Ramos (cell line): Measurements from ENCODE around the gene DMAC1.

Experiments used
- in situ Hi-C: fragments of 300-500 bp; cut with MboI; formaldehyde crosslinking; loops from one replicate; pipeline ENCODE4 v1.14.3; 2022; ENCODE audit warnings: low sequenced_read_pairs; ENCODE audit not compliant: unreplicated experiment

Gene DMAC1, protein sequence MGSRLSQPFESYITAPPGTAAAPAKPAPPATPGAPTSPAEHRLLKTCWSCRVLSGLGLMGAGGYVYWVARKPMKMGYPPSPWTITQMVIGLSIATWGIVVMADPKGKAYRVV

DNA sequence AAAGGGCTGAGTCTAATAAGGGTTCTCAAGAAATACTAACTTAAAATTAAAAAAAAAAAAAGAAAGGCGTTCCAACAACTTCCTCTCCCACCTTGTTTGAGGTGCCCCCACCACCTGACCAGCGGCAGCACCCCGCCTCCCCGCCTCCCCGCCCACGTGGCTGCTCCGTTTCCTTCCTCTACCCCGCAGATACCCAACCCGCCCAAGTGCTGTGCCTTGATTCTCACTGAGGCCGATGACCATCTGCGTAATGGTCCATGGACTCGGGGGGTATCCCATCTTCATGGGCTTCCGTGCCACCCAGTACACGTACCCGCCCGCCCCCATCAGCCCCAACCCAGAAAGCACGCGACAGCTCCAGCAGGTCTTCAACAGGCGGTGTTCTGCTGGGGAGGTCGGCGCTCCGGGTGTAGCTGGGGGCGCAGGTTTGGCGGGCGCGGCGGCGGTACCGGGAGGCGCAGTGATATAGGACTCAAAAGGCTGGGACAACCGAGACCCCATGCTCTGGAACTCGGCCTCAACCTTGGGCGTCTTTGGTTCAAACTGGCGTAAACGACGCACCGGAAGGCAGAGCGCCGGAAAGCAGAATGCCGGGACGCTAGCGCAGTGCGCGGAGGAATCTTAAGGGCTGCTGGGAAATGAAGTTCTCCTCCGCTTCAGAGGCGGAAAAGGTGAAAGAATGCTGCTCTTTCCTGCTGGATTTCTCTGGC, at the start of gene DMAC1:
Gene DMAC1 (minus strand): TSS at position 545 of the 710 bp plus-strand sequence. CDS start 44 bp downstream, at position 501.
- in situ Hi-C loops: no loop called here

DNA sequence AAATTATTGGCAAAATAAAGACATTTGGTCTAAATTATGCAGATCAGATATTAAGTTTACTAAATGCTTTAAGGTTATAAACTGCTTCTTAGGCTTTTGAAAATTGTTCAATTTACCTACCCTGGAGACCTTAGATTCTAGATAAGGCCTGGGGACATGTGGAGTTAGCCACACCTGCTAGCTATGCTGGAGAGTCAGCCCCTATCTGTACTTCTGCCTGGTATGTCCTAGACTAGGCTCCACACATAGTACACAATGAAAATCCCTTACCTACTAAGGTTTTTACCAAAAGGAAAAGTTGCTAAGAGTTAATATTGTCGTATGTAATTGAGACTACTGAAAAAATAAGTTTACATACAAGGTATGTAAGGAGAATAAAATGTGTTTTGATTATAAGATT, 49.8 kb upstream of the DMAC1 start:
- in situ Hi-C loops: no loop called here

DNA sequence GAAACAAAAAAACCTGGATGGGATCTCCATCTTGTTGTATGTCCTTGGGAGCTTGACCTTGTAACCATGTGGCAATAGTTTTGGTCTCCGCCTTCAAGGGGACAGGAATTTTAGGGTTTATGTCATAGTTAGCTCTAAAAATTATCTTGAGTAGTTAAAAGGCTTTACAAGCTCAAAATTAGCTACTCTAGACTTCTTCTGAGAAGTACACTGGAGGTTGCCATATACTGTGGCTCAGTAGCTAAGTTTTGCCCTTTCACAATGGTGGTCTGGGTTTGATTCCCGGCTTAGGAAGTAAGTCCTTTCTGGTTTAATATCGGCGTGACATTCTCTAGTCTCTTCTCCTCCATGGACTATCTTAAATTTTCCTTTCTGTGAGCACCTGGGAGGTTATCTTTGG, 48.9 kb upstream of the DMAC1 start:
- in situ Hi-C loops: no loop called here

DNA sequence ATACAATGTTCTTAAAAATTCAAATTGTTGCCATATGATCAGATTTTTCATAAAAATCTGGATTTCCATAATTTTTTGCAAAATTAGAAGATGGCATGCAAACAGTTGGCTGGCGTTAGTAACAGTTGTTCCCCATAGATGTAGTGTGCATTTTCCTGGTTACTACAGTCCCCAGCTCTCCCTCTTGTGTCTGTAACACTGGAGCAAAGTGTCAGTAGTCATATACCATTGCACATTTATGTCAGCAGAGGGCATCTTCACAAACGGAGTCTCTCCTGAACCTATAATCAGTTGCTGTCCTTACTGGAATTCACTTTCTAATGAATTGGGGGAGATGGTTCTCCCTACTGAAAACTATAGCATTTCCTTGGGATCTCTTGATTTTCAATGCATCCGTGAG, 44.7 kb upstream of the DMAC1 start:
- in situ Hi-C loops: no loop called here

DNA sequence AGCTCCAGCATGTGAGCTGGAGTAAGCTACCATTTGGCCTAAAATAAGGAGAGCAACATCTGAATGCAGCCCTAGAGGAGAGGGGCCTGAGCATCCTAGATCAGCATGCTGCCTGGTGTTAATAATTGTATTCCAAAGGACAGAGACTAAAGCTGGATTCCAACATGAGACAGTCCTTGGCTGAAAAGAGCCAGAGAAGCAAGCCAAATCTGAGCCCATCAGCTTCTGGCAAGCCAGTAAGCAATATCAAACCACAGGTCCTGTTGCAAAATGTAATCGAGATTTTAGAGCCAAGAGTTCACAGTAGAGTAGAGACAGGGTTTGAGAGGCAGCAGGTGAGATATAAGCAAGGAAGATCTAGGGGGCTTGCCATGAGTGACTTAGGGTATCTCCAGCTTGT, 42.3 kb upstream of the DMAC1 start:
- in situ Hi-C loops: no loop called here

DNA sequence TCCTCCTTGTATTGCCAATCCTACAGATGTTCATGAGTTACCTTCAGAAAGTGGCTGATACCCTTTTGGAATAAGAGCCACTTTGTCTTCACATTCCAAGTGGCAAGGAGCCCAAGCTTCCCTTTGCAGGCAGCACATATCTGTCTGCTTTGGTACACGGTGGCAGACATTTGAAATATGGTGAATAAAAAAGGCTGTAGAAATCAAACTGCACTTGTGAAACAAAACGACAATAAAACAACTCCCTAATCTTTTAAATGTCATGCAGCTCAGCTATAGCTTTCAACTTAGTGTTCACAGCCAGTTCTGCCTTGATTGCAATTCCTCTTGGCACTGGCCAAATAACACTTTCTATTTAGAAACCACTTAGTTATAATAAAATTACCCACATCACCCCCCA, 35.0 kb upstream of the DMAC1 start:
- in situ Hi-C loops: no loop called here

DNA sequence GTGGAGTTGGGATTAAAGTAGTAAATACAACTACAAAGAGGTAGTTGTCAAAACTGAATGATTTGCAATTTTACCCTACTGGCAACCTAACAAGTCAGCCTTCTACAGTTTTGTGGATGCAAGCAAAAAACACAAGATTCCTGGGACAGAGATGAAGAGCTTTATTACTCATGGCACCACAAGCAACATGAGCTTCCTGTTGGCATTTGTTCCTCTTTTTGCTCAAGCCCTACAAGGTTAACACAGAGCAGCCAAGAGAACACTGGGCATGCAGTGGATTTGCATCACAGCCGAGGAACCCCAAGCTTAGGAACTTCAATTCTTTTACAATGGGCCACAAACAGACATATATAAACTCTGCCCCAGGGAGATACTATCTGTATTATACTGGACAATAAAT, 28.8 kb upstream of the DMAC1 start:
- in situ Hi-C loops: no loop called here

DNA sequence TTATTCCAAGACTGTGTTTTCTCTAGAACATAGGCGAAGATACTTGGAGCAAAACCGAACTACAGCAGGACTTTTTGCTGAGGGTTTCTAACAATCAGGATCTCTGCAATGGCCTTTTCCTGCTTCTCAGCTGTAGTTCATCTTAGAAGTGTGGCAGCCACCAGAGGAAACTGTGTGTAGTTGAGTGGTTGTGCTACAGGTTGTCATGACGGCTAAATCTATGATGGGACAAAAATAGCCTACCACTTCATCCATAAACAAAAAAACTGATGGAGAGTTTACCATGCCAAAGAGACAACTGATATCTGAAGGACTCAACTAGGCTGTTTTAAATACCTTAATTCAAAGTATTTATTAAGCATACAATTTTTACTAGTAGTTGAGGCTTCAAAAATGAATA, 28.2 kb upstream of the DMAC1 start:
- in situ Hi-C loops: no loop called here

DNA sequence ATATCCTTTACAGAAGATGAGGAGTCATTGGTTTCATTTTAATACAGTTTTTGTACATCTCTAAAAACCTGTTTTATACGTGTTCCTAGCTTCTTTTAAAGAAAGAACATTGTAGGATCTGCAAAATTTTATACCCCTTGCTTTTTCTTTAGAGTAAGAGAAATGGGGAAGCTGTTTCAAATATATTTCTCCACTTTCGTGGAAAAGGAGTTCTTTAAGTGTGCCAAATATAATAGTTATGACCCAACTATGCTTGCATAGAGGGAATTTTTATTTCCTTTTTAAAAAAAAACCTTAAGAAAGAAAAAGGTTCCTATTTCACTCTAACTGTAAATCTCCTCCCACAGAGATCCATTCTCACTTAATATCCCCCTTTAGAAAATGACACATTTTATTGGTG, 27.5 kb upstream of the DMAC1 start:
- in situ Hi-C loops: no loop called here

DNA sequence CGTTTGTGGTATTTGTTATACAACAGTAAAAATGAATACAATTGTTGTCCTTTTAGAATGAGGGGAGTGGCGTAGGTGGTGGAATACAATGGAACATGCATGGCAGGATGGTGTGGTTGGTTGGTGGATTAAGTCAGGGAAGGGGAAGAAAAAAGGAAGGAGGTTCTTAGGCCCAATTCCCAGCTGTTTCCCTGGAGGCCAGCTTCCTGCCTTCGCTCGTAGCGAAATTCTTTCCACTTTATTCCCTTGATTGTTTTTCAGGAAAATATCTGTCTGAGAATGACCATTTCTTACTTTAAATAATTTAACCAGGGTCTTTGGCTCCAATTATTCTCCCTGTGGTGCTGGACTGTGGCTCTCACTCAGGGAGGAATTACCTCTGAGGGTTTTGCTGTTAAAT, 24.1 kb upstream of the DMAC1 start:
- in situ Hi-C loops: no loop called here

DNA sequence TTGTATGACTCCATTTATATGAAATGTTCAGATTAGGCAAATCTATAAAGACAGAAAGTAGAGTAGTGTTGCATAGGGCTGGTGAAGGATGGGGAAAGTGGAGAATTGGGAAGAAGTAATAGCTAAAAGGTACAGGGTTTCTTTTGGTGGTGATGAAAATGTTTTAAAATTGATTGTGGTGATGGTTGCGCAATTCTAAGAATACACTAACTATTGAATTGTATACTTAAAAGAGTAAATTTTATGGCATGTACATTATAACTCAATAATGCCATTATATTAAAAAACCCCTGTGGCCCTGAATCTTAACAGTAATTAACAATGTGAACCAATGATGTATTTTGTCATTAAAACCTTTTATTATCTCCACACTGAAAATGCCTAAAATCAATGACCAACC, 20.4 kb upstream of the DMAC1 start:
- in situ Hi-C loops: no loop called here

DNA sequence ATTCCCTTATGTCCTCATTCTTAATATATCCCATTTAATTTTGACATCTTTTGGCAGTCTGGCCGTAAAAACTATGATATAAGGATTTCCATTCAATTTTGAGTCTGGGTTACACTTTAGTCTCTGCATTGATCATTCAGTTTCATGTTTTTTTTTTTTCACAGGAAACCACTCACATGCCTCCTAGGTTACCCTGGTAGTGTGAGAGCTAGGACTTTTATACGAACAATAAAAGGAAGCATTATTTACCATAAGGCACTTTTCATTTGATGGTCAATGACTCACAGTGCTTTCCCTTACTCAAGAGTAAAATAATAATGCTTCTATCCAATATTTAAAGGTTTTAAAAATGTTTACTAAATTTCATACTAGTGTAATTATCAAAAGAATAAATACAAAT, 16.4 kb upstream of the DMAC1 start:
- in situ Hi-C loops: no loop called here

DNA sequence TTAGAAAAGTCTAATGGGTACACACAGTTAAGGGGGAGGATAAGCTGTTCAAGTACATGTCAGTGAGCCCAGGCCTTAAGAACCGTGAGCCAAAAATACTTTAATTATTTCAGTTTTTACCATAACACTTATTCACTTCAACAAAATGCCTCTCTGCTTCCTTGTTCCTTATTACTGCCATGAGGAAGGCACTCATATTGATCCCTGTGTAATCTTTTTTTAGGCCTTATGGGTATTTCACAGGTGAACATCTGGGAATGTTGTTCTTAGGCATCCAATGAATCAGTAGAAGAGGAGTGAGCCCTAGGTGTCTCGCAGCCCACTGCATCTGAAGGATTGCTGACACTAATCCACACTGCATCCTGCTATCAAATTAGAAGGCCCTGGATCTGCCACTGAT, 13.5 kb upstream of the DMAC1 start:
- in situ Hi-C loops: no loop called here

DNA sequence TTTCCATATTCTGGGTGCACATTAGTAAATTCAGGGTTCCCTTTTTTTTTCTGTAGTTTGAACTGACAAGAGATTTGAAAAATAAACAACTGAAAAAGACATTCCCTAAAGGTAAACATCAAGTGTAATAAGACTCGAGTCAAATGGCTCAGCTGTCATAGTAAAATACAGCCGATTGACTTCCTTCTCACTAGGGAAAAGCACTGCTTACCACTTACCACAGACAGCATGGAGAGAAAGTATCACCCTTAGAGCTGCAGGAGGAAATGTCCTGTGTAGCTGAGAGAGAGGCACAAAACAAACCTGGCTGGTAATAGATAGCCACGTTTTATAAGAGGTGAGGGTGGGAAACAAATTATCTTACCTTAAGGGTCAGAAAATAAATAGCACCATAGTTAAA, 12.1 kb upstream of the DMAC1 start:
- in situ Hi-C loops: no loop called here

DNA sequence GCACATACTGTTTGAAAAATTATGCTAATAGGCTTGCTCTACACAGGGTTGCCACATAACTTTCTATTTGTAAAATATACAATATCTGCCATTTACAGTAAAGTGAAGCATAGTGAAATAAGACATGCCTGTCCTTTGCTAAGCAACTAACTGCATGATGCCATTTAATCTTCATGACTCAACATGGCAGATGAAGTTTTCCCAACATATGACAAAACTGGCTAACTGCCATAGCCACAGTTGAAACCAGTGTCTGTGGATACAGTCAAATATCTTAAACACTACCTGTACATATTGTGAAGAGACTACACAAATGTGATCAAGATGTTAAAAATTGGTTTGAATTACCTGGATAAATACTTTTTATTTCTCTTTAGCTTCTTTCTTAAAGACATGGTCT, 3.1 kb upstream of the DMAC1 start:
- in situ Hi-C loops: no loop called here

DNA sequence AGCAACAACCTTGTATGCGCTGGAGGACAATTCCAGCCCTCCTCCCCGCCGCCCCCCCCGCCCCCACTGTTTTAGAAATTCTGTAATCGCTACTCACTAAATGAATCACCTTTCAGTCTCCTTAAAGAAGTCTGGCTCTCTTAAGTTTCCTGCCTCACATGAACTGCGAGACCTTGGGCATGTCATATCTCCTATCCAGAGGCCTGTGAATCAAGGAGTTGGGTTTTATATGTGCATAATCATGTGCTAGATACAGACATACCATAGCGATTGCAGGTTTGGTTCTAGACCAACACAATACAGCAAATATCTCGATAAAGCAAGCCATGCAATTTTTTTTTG, 337 bp upstream of the DMAC1 start:
- in situ Hi-C loops: no loop called here

DNA sequence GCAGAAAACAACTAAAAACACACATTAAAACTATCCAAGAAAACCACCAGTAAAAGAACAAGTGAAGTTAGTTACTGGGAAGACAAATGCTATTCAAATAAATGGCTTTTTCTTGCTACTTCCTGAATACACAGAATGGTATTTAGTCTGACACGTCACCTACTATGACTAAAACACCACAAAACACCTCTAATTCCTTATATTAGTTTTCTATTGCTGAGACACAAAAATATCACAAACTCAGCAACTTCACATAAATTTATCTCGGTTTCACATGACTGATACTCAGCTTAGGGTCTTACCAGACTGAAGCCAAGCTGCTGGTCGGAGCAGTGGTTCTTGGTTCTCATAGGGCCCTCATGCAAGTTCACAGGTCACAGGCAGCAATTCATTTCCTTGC, 5.4 kb downstream of the DMAC1 start:
- in situ Hi-C loops: no loop called here

DNA sequence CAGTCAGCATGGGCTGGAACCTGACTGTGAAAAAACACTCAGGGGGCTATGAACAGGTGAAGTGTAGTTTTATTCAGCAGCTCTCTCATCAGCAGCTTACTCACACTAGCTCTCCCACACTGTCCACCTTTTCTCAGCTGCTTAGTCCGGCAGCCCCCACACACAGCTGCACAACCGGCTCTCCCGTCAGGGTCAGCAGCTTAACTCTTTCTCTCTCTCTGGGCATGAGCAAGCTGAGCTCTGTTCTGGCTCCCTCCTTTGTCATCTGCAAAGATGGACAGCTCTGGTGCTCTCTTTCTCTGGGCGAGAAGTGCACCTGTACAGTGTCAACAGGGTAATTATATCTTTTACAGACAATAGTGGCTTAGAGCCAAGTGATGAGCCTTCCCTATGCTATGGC, 8.2 kb downstream of the DMAC1 start:
- in situ Hi-C loops: no loop called here

DNA sequence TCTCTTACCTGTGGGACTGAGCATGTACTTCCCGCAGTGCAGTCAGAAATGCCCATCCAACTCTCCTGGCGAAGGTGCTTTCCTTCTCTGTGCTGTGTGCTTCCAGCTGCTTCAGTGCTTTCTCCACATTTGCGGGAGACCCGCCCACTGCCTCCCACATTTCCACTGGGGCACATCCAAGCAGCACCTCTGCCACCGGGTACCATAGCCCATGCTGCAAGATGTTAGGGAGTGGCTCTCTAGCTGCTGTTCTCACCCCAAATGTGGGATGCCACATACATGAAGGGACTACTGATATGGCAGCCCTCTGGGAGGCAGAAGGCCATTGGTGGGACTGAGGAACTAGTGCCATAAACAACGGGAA, 8.8 kb downstream of the DMAC1 start:
- in situ Hi-C loops: no loop called here

DNA sequence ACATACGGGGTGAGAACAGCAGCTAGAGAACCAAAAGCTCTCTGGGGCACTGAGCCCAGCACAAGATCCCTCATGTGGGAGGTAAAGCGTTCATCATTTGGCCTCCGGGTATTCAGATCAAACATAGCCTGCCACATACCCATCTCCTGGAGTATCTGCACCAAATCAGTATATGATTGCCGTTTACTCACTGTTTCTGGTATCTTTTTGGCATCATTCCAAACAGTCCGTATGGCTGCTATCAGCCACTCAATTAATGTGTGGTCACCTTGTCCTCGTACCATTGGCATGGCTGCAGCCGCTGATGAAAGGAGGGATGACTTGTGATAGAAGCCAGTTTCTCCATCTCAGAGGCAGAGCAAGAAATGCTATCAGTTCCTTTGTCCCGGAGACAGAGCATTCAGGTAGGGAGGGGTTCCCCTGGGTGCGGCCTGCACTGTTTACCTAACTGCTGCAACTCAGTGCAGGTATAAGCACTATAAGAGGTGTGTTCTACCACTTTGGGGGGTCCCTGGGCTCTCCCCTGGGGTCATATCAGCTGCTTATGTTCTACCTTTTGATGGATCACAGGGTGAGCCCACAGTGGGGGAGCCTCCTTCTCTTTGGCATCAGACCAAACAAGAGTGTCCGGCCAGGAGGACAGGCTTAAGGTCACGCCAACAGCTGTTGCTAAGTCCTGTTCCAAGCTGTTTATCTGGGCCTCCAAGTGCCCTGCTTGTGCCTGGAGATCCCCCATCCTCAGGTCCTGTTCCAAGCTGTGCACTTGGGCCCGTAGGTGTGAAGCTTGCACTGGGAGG, 9.4 kb downstream of the DMAC1 start:
- in situ Hi-C loops: no loop called here

DNA sequence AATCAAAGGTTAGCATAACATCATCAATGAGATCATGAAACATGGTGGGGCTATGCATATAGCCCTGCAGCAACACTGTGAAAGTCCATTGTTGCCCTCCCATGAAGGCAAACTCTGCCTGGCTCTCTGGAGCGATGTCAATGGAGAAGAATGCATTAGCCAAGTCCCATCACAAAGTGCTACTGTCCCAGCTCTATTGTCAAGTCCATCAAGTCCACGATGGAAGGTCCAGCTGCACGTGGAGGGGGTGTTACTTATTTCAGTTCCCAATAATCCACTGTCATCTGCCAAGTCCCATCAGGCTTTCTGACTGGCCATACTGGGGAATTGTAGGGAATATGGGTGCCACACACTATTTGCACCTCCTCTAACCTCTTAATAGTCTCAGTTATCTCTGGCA, 10.8 kb downstream of the DMAC1 start:
- in situ Hi-C loops: no loop called here

DNA sequence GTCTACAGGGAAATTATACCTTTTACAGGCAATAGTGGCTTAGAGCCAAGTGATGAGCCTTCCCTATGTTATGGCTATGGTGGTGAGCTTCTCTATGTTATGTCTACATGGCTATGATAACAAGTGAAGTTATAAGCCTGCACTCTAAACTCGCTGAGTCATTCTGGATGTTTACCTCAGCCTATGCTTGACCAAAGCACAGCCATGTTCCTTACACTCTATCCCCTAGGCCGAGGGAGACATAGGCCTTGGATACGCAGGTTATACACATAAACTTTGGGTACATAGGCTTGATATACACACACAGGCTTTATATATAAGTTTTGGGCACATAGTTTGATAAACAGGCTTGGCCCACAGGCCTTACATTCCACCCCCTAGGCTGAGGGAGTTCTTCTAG, 13.8 kb downstream of the DMAC1 start:
- in situ Hi-C loops: no loop called here
